Stimulated activated CD4-positive, alpha-beta T cell treated with anti-CD3 and anti-CD28 coated beads, Interleukin-15, amount 100 ng/mL, for 1 hour (primary cell): Measurements from ENCODE around the gene NAV2.

ENCODE experiments used
- DNase-seq, 2 donors: peaks; one replicate each; pipeline ENCODE4 v3.0.0-alpha.2; 2020; ENCODE audit warnings: low read depth in 1 of 2, low spot score in 1 of 2

NAV2 gene

GRCh38 chr11:19718051-19718450, 5.4 kb downstream of the NAV2 start:
- DNase-seq, result no peak

GRCh38 chr11:19718951-19719350, 6.3 kb downstream of the NAV2 start:
- no peak for DNase-seq

GRCh38 chr11:19719960-19720359, 7.3 kb downstream of the NAV2 start:
- DNase-seq, result no peak

GRCh38 chr11:19721176-19721575, 8.5 kb downstream of the NAV2 start:
- DNase-seq, result no peak

GRCh38 chr11:19722702-19723101, 10.1 kb downstream of the NAV2 start:
- no peak for DNase-seq

GRCh38 chr11:19723572-19724342, 11.1 kb downstream of the NAV2 start:
- peak in 1 of 2 donors; percentile 15 for DNase-seq

GRCh38 chr11:19724765-19725164, 12.1 kb downstream of the NAV2 start:
- no peak for DNase-seq

- DNase-seq, result no peak
Measured at GRCh38 chr11:19725379-19726079, 12.9 kb downstream of the NAV2 start.

- no peak for DNase-seq
Measured at GRCh38 chr11:19727246-19727645, 14.6 kb downstream of the NAV2 start.

- DNase-seq, result no peak
Measured at GRCh38 chr11:19728436-19728835, 15.8 kb downstream of the NAV2 start.

GRCh38 chr11:19729141-19729540, 16.5 kb downstream of the NAV2 start:
- DNase-seq, result no peak

- DNase-seq, result no peak
Measured at GRCh38 chr11:19730373-19730772, 17.7 kb downstream of the NAV2 start.

GRCh38 chr11:19734171-19734570, 21.5 kb downstream of the NAV2 start:
- no peak for DNase-seq

- no peak for DNase-seq
Measured at GRCh38 chr11:19735157-19735908, 22.7 kb downstream of the NAV2 start.

GRCh38 chr11:19735909-19736498, 23.4 kb downstream of the NAV2 start:
- no peak for DNase-seq

GRCh38 chr11:19736831-19737230, 24.2 kb downstream of the NAV2 start:
- no peak for DNase-seq

GRCh38 chr11:19737575-19737974, 24.9 kb downstream of the NAV2 start:
- DNase-seq, result no peak

GRCh38 chr11:19738124-19738523, 25.5 kb downstream of the NAV2 start:
- no peak for DNase-seq

- no peak for DNase-seq
Measured at GRCh38 chr11:19739872-19740271, 27.2 kb downstream of the NAV2 start.

- no peak for DNase-seq
Measured at GRCh38 chr11:19740586-19740985, 27.9 kb downstream of the NAV2 start.

GRCh38 chr11:19742588-19743292, 30.1 kb downstream of the NAV2 start:
- peak; percentile 39 to 46 for DNase-seq
